ENCODE data around the gene AADAT.
A peak's percentile ranks its signal among the peaks of the same experiment; 100 is the strongest.
"Not testable (repeated sequence)": the region's sequence is repeated elsewhere in the genome, so short reads cannot be mapped to it uniquely, and the experiment has no call there.

Gene AADAT

DNA sequence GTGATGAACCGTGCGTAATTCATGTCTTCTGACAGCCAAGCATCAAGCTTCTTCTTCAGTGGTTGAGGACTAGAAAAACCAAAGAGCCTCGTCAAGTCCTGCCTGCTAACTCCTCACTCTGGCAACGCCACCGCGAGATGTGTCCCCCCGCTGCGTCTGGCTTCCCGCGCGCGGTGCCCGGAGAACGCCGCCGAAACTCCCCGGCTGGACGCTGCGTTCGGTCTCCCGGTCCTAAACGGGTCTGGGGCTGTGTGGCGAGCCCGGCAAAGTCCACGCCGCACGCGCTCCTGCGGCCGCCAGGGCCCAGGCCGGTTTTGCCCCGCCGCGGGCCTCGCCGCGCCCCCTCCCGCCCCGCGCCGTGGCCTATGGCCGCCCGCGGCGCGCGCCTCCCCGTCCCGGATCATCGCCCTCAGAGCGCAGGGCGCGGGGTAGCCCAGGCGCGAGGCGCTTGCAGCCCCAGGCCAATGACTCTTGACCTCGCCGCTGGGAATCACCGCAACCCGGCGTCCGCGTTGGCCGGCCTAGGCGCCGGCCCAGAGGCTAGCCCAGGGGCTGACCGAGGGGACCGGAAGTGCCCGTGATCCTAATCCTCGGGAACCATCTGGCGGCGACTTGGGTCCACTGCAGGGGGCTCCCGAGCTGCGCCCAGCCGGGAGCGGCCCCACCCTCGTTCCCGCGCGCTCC is at the start of gene AADAT:
AADAT (minus strand) TSS at position 289 of the 684 bp plus-strand sequence; CDS start at position 23, 266 bp downstream.
- peak; percentile 54 for DNase-seq (ENCODE audit: low read depth)

- DNase-seq (ENCODE audit: low read depth), result peak; percentile 62
These were observed 48.9 kb upstream of the AADAT start for GRCh38 chr4:170138580-170139194.

- DNase-seq (ENCODE audit: low read depth), result no peak
These were observed 48.2 kb upstream of the AADAT start for GRCh38 chr4:170137927-170138326.

- no peak for DNase-seq (ENCODE audit: low read depth)
These were observed 47.7 kb upstream of the AADAT start for GRCh38 chr4:170137466-170137865.

- DNase-seq (ENCODE audit: low read depth), result no peak
These were observed 45.1 kb upstream of the AADAT start for GRCh38 chr4:170134821-170135220.

GRCh38 chr4:170128219-170128804 is 38.6 kb upstream of the AADAT start:
- no peak for DNase-seq (ENCODE audit: low read depth)

- no peak for DNase-seq (ENCODE audit: low read depth)
These were observed 38.0 kb upstream of the AADAT start for GRCh38 chr4:170127758-170128157.

- DNase-seq (ENCODE audit: low read depth), result no peak
These were observed 34.6 kb upstream of the AADAT start for GRCh38 chr4:170124406-170124805.

GRCh38 chr4:170122252-170122651 is 32.5 kb upstream of the AADAT start:
- peak; percentile 5 for DNase-seq (ENCODE audit: low read depth)

DNA sequence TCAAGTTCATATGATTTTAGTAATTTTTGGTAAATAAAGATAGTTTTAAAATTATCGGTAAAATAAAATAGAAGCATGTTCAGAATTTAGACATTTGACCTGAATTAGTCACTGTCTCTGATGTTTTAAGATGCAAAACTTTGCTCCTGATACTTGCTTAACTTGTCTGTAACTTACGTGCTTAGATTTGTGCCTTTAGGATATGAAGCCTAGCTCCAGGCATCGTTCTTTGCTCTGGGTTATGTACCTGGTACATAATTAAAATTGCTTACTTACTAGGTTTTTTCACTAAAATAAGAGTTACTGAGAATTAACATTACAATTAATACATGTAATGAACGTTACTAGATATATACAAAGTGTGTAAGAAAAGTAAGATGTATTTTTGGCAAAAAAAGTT is 24.9 kb upstream of the AADAT start:
- no peak for DNase-seq (ENCODE audit: low read depth)

- not testable (repeated sequence) for DNase-seq (ENCODE audit: low read depth)
These were observed 24.4 kb upstream of the AADAT start for GRCh38 chr4:170114183-170114582.

DNA sequence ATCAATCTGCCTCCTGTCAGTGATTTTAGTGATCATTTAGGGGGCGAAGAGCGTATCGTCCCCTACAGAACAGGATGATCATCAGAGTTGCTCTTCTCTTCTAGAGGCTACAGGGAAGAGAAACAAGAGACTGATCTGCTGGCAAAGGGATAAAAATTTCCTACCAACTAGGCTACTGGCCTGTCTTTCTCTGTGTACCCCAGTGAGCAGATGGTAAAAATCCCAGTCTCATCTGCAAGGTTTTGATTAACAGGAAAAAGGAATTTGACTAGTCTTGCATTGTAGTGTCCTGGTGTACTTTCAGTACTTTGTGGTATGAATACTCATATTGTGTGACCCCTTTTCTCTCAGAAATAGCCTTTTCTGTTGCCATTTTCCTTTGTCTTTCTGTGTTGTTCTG is 21.8 kb upstream of the AADAT start:
- DNase-seq (ENCODE audit: low read depth), result no peak

DNA sequence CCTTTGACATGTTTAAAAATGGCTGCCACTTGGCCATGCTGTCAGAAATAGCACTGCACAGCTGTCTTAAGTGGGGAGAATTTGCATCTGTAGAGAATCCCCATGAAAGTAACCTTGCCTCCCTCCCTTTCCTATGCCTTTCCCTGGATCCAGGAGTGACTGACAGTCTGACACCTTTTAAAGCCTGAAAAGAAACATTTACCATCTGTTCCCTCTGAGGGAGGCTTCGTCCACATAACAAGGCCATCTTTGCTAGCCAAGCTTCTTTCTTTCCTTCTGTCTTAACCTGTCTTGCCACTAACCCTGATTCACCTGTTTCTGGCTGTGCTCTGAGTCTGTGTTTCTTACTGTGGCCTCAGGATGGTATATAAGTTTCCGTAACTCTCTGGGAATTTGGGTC is 21.3 kb upstream of the AADAT start:
- DNase-seq (ENCODE audit: low read depth), result no peak

DNA sequence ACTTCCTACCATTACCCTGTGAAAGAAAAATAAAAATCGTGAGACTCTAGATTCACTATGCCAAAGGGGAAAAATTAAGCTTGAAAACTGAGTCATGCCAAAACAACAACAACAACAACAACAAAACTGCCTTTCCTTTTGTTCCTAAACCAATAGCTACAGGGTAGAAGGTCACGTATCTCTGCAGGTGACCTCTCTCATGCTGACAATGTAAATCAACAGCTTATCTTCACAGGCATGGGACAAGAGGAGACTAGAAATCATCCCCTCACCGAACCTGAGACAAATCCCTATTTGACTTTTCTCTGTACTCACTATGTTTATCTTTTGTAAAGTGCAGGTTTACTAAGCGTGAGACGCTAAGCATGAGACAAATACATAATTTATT is 20.5 kb upstream of the AADAT start:
- no peak for DNase-seq (ENCODE audit: low read depth)

- DNase-seq (ENCODE audit: low read depth), result peak; percentile 3
These were observed 20.0 kb upstream of the AADAT start for GRCh38 chr4:170109586-170110284.

DNA sequence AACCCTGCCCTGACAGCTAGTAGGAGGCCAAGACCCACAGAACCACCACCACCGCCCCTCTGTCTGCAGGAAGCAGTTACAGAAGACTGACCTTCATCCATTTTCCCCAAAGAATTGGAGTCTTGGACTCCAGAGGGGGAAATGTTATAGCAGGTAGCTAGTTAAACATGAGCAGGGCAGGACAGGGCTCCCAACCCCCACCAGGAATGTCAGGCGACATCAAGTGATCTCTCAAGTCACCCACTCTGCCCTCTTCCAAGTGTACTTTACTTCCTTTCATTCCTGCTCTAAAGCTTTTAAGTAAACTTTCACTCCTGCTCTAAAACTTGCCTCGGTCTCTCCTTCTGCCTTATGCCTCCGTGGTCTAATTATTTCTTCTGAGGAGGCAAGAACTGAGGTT is 17.1 kb upstream of the AADAT start:
- no peak for DNase-seq (ENCODE audit: low read depth)

DNA sequence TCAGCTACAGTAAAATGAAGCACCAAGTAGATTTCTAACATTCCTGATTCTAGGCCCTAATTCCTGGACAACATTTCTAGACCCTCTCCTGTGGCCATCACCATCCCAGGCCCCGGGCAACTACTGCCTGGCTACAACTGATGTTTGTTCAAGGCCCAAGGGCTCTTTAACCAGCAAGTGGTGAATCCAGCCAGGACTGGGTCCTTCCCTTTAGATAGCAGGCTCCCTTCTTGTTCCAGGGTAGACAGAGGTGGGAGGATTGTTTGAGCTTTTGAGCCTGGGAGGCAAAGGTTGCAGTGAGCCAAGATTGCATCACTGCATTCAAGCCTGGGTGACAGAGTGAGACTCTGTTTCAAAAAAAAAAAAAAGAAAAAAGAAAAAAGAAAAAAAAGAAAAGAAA is 12.7 kb upstream of the AADAT start:
- peak; percentile 16 for DNase-seq (ENCODE audit: low read depth)

GRCh38 chr4:170098171-170098570 is 8.4 kb upstream of the AADAT start:
- not testable (repeated sequence) for DNase-seq (ENCODE audit: low read depth)

GRCh38 chr4:170097681-170098080 is 7.9 kb upstream of the AADAT start:
- no peak for DNase-seq (ENCODE audit: low read depth)

- DNase-seq (ENCODE audit: low read depth), result no peak
These were observed 4.3 kb upstream of the AADAT start for GRCh38 chr4:170093973-170094535.

DNA sequence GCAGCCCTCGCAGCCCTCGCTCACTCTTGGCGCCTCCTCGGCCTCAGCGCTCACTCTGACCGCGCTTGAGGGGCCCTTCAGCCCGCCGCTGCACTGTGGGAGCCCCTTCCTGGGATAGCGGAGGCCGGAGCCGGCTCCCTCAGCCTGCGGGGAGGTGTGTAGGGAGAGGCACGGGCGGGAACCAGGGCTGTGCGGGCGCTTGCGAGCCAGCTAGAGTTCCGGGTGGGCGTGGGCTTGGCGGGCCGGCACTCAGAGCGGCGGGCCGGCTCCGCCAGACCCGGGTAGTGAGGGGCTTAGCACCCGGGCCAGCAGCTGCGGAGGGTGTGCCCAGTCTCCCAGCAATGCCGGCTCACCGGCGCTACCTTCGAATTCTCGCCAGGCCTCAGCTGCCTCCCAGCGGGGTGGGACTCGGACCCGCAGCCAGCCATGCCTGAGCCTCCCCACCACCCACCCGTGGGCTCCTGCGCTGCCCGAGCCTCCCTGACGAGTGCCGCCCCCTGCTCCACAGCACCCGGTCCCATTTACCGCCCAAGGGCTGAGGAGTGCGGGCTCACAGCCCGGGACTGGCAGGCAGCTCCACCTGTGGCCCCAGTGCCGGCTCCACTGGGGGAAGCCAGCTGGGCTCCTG is 1.4 kb upstream of the AADAT start:
- DNase-seq (ENCODE audit: low read depth), result no peak
